Thyroid gland (tissue), 4 donors: Measurements from ENCODE around the gene GPATCH2.

Source experiments
- POLR2A ChIP-seq, 2 donors: fragments of 450-650 bp; IDR thresholded peaks; one replicate each; pipeline ENCODE4 v1.6.1; 2017; ENCODE audit warnings: antibody characterized with exemption in 2 of 2, mild to moderate bottlenecking in 2 of 2, moderate library complexity in 1 of 2
- TF ChIP-seq, protein P1 (sequence below), 6 experiments: fragments of 200-600 bp in 3 of 6; fragments of 450-650 bp in 3 of 6; sonication (generic) in 3 of 6; IDR thresholded peaks; one replicate each; pipeline ENCODE4 v1.5.1; 2016 to 2019; ENCODE audit warnings: antibody characterized with exemption in 6 of 6, mild to moderate bottlenecking in 2 of 6, inconsistent platforms in 1 of 6, moderate library complexity in 1 of 6

DNA sequence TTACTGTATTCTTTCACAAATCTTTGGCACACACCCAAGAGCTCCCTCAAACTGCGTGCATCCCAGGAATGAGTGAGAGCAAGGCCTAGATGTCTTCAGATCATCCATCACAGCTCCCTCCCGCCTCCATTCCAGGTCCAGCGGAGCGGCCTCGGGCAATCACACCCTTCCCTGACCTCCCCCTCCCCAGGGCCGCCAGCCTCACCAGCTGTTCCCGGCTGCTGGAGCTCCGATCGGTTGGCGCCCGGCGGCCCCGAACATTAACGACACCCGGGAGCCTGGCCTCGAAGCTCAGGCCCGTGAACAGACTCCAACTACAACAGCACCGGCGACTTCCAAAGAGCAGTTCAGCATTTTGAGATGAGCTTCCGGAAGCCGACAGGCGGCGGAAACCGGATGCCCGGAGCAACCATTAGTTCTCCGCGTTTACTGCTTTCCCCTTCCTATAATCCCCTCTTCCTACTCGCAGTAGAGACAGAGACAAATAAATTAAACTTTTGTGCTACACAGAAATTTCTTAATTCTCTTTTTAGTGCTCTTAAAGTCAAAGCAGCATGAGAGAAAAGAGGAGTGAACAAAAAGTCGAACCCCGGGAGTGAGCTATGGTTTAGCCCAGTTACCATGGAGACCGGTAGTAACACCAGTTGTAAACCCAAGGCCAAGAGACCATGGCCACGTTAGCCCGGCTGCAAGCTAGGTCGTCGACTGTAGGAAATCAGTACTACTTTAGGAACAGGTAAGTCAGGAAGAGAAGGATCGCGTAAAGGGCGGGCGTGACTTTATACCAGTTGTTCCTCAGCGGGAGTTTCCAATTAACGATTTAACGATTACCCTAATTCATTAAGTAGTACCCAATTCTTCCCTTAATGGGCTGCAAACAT lies at the start of gene GPATCH2, which contains the start of gene SPATA17:
- TF ChIP-seq, protein P1, sequence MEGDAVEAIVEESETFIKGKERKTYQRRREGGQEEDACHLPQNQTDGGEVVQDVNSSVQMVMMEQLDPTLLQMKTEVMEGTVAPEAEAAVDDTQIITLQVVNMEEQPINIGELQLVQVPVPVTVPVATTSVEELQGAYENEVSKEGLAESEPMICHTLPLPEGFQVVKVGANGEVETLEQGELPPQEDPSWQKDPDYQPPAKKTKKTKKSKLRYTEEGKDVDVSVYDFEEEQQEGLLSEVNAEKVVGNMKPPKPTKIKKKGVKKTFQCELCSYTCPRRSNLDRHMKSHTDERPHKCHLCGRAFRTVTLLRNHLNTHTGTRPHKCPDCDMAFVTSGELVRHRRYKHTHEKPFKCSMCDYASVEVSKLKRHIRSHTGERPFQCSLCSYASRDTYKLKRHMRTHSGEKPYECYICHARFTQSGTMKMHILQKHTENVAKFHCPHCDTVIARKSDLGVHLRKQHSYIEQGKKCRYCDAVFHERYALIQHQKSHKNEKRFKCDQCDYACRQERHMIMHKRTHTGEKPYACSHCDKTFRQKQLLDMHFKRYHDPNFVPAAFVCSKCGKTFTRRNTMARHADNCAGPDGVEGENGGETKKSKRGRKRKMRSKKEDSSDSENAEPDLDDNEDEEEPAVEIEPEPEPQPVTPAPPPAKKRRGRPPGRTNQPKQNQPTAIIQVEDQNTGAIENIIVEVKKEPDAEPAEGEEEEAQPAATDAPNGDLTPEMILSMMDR (IDR thresholded peaks at IDR 0.05): peak in 4 of 6 experiments; percentile 32 to 70 (median 51)
- TF ChIP-seq POLR2A (IDR thresholded peaks at IDR 0.05): peak in 1 of 2 donors; percentile 54
